HG02943 (cell line): ENCODE measurements around the gene CAMK2N2.

ENCODE experiments used
- ATAC-seq: cut with Tn5 transposase; IDR thresholded peaks from one replicate; pipeline ENCODE4 v1.9.1; 2021; ENCODE audit warnings: mild to moderate bottlenecking, low read depth, moderate library complexity; ENCODE audit not compliant: unreplicated experiment

CAMK2N2 gene

DNA sequence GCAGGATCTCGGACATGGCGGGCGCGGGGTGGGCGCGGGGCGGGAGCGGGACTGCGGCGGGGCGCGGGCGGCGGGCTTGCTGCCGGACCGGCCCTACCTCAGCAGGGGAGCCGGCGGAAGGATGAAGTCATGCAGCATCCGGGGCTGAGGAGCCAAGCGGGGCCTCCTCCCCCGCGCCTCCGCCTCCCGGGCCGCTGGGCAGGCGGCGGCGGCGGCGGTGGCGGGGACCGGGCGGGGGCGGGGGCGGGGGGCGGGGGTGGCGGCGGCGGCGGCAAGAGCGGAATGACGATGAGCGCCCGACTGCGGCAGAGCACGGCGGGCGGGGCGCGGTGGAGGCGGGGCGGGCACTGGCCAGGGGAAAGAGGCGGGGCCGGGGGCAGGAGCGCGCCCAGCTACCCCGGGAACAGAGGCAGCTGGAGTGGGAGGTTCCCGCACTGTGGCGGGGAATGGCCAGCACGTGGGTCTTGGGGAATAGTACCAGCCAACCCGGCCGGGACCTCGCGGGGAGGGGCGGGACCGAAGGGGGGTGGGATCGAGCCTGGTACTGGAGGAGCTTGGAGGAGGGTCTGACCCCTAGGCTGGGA is at the start of gene CAMK2N2:
Gene CAMK2N2, minus strand, starts transcription at position 284 of the 584 bp plus-strand sequence. Its CDS starts 268 bp downstream, at position 16.
- ATAC-seq, result no peak

DNA sequence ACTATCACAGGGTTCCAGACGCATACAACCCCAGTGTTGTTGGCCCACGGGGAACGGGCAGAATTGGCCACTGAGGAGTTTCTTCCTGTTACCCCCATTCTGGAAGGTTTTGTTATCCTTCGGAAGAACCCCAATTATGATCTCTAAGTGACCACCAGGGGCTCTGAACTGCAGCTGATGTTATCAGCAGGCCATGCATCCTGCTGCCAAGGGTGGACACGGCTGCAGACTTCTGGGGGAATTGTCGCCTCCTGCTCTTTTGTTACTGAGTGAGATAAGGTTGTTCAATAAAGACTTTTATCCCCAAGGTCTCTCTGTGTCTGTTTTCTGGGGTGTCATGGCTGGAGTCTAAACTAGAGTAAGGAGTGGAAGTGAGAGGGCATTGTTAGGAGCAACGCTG is 47.4 kb upstream of the CAMK2N2 start:
- no peak for ATAC-seq

- no peak for ATAC-seq
Measured at GRCh38 chr3:184307915-184308314, 46.6 kb upstream of the CAMK2N2 start.

GRCh38 chr3:184306341-184306972 is 45.1 kb upstream of the CAMK2N2 start:
- ATAC-seq, result no peak

DNA sequence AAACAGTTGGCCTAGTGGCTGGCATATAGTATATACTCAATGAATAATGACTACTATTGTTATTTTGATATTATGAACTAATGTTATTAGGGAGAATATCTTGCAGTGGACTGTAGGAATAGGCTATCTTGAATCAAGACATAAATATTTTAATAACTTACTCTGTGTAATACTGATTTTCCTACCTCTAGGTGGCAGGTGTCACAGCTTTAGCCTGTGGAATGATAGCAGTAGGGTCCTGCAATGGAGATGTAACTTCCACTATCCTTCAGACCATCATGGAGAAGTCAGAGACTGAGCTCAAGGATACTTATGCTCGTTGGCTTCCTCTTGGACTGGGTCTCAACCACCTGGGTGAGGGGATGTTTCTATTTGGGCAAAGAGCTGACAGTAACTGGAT is 44.2 kb upstream of the CAMK2N2 start:
- ATAC-seq, result no peak

- no peak for ATAC-seq
Measured at GRCh38 chr3:184300378-184300720, 39.0 kb upstream of the CAMK2N2 start.

DNA sequence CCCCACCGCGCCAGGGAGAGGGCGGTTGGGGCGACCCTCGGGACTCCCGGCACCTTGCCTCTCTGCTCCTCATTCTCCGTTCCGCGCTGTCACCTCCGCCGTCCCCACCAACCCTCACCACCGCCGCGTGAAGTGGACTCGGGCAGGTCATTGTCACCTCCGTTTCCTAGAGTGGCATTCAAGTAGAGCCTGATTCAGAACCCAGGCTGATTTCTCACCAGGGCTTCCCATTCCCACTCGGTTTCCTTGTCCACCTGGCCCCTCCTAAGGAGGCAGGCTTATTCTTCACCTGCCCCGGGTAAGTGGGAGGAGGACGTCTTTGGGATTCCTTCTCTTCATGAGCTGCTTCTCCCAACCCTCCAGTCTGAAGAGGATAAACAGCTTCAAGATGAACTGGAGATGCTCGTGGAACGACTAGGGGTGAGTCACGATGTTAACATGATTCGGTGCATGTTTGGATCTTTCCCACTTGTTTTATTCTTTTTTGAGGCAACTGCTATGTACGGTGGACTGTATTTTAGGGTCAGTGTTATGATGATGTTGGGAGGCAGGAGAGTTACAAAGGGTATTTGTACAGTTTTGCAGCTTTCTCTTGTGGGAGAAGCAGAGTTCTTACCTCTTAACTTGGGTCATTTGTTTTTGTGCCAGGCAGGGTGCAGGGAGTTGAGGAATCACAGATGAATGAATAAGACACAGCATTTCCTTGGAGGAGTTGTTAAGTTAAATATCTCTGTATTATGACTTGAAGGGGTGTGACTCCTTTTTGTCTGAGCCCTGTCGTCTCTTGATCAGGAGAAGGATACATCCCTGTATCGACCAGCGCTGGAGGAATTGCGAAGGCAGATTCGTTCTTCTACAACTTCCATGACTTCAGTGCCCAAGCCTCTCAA is 38.4 kb upstream of the CAMK2N2 start:
- ATAC-seq, result peak; percentile 21

- ATAC-seq, result peak; percentile 85
Measured at GRCh38 chr3:184298759-184299487, 37.6 kb upstream of the CAMK2N2 start, which contains the start of gene PSMD2. Gene PSMD2, plus strand, starts transcription at chr3:184299241. Its CDS starts 26 bp downstream, at chr3:184299267.

DNA sequence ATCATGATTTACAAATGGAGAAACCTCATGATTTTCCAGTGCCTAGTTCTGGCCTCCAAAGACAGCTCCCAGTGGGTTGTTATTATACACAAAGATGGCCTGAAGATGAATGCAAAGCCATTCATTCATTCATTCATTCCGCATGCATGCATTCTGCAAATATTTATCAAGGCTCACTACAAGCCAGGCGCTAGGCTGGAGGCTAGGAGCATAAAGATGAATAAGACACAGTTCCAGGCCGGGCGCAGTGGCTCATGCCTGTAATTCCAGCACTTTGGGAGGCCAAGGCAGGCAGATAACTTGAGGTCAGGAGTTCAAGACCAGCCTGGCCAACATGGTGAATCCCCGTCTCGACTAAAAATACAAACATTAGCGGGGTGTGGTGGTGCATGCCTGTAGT is 35.3 kb upstream of the CAMK2N2 start:
- no peak for ATAC-seq

DNA sequence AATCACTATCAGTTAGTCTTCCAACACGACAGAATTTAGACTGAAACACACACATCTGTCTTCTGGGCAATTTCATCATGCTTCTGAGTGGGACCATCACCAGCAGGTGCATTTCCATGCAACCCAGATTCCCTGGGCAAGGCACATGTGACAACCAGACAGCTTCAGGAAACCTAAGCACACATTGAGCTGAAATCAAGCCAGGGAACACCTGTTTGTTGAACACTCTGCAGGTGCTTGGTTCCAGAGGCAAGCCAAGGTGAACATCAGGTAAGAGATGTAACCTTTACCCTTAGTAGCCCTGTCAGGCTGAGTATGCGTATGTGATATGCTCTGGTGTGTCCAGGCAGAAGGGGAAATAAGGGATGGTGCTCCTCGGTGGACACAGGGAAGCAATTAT is 34.4 kb upstream of the CAMK2N2 start:
- no peak for ATAC-seq

- no peak for ATAC-seq
Measured at GRCh38 chr3:184291738-184292445, 30.5 kb upstream of the CAMK2N2 start.

- ATAC-seq, result no peak
Measured at GRCh38 chr3:184291044-184291737, 29.8 kb upstream of the CAMK2N2 start.

DNA sequence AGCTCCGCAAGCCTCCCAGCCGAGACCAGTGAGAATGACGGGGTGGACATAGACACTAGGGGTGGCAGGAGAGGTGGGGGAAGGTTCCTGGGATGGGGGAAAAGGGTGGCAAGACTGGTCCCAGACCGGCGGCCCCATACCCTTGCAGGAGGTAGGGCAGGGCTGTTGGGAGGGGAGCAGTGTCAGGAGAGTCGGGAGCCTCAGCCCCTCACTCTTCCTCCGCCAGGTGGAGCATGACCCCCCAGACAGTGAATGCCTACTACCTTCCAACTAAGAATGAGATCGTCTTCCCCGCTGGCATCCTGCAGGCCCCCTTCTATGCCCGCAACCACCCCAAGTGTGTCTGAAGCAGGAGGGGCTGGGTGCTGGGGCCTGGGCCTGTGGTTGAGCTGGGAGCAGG is 29.0 kb upstream of the CAMK2N2 start:
- no peak for ATAC-seq

- no peak for ATAC-seq
Measured at GRCh38 chr3:184289426-184289938, 28.1 kb upstream of the CAMK2N2 start.

- ATAC-seq, result no peak
Measured at GRCh38 chr3:184284696-184285095, 23.3 kb upstream of the CAMK2N2 start.

- ATAC-seq, result no peak
Measured at GRCh38 chr3:184283681-184284080, 22.3 kb upstream of the CAMK2N2 start.

DNA sequence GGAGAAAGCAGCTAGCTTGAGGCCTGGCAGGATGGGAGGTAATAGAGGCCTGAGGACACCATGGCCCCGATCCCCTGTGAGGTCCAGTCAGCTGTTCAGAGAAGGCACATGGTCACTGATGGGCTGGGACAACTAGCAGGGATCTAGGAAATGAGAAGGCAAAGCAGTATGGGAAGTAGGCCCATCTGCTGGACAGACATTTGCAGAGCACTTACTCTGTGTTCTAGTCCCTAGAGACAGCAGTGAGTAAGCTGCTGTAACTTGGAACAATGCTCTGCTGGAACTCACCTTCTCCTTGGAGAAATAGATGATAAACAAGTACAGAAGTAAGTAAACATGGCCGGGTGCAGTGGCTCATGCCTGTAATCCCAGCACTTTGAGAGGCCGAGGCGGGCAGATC is 21.6 kb upstream of the CAMK2N2 start:
- no peak for ATAC-seq

- no peak for ATAC-seq
Measured at GRCh38 chr3:184277366-184277765, 16.0 kb upstream of the CAMK2N2 start.
